GM12878 (cell line): ENCODE data around the gene PLOD3. TPM values are rescaled to one million over a fixed set of nuclear protein-coding genes. Genes with fewer than 3 reads are reported as not detected.

Source experiments
- ESRRA ChIP-seq: IDR thresholded peaks from 2 replicates; pipeline ENCODE4 v1.6.1; 2012; ENCODE audit warnings: mild to moderate bottlenecking, low read length, improper control_type of control experiment
- LARP7 ChIP-seq: fragments of 450-650 bp; IDR thresholded peaks from 2 replicates; pipeline ENCODE4 v1.6.1; 2017; ENCODE audit warnings: mild to moderate bottlenecking
- NBN ChIP-seq: fragments of 450-650 bp; IDR thresholded peaks from 2 replicates; pipeline ENCODE4 v1.6.1; 2016
- POLR2AphosphoS5 ChIP-seq: IDR thresholded peaks from 2 replicates; pipeline ENCODE4 v1.6.1; 2011; ENCODE audit warnings: mild to moderate bottlenecking, low read length, inconsistent platforms
- polyA plus RNA-seq, 11 experiments: library from polyadenylated mRNA; depleted of rRNA in 4 of 11; unstranded in 6 of 11; stranded (reverse) in 5 of 11; fragments of >200 nt; fragmentation: Nextera tagmentation in 4 of 11; fragmentation: Illumina TruSeq in 1 of 11; extraction: Ambion mirVana in 4 of 11; extraction: Trizol in 1 of 11; gene quantifications; 1 replicate in 1 of 11; 2 replicates in 10 of 11; pipeline versions ENCODE4 v1.2.1 to v1.2.3, GENCODE V29; 2011 to 2016; ENCODE audit warnings: inconsistent platforms in 2 of 11, missing spikeins in 2 of 11, low read depth in 1 of 11
- total RNA-seq, 4 experiments: library from RNA; depleted of rRNA in 3 of 4; stranded (reverse); fragments of >200 nt in 3 of 4; fragmentation: Illumina TruSeq in 1 of 4; extraction: Trizol in 1 of 4; gene quantifications; 2 replicates each; pipeline versions ENCODE4 v1.2.1 to v1.2.3, GENCODE V29; 2013 to 2021
- TF ChIP-seq, protein P1 (sequence below): fragments of 450-650 bp; IDR thresholded peaks from 2 replicates; pipeline ENCODE4 v1.6.1; 2014; ENCODE audit warnings: mild to moderate bottlenecking
- TF ChIP-seq, protein P2 (sequence below): fragments of 450-650 bp; IDR thresholded peaks from 2 replicates; pipeline ENCODE4 v1.6.1; 2017; ENCODE audit warnings: mild to moderate bottlenecking, moderate library complexity
- TF ChIP-seq, protein P3 (sequence below): IDR thresholded peaks from 2 replicates; pipeline ENCODE4 v1.6.1; 2012; ENCODE audit warnings: low read depth, low read length, improper control_type of control experiment

Gene PLOD3
- total and polyA plus RNA-seq, 10 of the 15 experiments (the other 5 are each of a cell fraction or from before 2014, with no cell fraction given): 0.53 to 27.8 (median 15.1) TPM

DNA sequence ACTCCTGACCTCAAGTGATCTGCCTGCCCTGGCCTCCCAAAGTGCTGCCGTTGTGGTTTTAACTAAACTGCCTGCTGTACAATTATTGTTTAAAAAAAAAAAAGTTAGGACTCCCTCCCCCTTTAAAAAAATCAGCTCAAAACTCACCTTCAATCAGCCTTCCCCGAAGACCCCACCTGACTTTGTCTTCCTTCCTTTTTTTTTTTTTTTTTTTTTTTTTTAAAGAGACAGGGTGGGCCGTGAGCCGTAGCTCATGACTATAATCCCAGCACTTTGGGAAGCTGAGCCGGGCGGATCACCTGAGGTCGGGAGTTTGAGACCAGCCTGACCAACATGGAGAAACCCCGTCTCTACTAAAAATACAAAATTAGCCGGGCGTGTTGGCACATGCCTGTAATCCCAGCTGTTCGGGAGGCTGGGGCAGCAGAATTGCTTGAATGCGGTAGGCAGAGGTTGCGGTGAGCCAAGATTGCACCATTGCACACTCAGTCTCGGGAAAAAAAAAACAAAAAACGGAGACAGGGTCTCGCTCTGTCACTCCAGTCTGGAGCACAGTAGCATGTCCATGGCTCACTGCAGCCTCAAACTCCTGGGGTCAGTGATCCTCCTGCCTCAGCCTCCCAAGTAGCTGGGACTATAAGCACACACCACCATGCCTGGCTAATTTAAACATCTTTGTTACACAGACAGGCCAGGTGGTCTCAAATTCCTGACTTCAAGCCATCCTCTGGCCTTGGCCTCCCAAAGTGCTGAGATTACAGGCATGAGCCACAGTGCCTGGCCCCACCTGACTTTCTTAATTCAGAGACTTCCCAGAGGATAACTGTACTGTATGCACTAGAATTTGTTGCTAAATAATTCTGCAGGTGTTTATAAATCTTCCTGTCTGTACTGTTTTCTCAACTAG, 24.3 kb upstream of the PLOD3 start (continued):
- TF ChIP-seq, protein P1, sequence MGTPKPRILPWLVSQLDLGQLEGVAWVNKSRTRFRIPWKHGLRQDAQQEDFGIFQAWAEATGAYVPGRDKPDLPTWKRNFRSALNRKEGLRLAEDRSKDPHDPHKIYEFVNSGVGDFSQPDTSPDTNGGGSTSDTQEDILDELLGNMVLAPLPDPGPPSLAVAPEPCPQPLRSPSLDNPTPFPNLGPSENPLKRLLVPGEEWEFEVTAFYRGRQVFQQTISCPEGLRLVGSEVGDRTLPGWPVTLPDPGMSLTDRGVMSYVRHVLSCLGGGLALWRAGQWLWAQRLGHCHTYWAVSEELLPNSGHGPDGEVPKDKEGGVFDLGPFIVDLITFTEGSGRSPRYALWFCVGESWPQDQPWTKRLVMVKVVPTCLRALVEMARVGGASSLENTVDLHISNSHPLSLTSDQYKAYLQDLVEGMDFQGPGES: no peak
- no peak for TF ChIP-seq LARP7
- TF ChIP-seq, protein P2, sequence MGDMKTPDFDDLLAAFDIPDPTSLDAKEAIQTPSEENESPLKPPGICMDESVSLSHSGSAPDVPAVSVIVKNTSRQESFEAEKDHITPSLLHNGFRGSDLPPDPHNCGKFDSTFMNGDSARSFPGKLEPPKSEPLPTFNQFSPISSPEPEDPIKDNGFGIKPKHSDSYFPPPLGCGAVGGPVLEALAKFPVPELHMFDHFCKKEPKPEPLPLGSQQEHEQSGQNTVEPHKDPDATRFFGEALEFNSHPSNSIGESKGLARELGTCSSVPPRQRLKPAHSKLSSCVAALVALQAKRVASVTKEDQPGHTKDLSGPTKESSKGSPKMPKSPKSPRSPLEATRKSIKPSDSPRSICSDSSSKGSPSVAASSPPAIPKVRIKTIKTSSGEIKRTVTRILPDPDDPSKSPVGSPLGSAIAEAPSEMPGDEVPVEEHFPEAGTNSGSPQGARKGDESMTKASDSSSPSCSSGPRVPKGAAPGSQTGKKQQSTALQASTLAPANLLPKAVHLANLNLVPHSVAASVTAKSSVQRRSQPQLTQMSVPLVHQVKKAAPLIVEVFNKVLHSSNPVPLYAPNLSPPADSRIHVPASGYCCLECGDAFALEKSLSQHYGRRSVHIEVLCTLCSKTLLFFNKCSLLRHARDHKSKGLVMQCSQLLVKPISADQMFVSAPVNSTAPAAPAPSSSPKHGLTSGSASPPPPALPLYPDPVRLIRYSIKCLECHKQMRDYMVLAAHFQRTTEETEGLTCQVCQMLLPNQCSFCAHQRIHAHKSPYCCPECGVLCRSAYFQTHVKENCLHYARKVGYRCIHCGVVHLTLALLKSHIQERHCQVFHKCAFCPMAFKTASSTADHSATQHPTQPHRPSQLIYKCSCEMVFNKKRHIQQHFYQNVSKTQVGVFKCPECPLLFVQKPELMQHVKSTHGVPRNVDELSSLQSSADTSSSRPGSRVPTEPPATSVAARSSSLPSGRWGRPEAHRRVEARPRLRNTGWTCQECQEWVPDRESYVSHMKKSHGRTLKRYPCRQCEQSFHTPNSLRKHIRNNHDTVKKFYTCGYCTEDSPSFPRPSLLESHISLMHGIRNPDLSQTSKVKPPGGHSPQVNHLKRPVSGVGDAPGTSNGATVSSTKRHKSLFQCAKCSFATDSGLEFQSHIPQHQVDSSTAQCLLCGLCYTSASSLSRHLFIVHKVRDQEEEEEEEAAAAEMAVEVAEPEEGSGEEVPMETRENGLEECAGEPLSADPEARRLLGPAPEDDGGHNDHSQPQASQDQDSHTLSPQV: no peak
- TF ChIP-seq ESRRA: no peak
- TF ChIP-seq, protein P3, sequence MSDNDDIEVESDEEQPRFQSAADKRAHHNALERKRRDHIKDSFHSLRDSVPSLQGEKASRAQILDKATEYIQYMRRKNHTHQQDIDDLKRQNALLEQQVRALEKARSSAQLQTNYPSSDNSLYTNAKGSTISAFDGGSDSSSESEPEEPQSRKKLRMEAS: no peak
- TF ChIP-seq NBN: no peak
- no peak for TF ChIP-seq POLR2AphosphoS5
